GM18951 (cell line): ENCODE measurements around the gene LIMS2.

Source experiments
- POLR2A ChIP-seq: IDR thresholded peaks from 4 replicates; pipeline ENCODE4 v1.6.1; 2011; ENCODE audit warnings: mild to moderate bottlenecking; ENCODE audit not compliant: insufficient read length, insufficient read depth; ENCODE audit errors: extremely low read depth
- in situ Hi-C: fragments of 300-500 bp; cut with MboI; formaldehyde crosslinking; loops from one replicate; pipeline ENCODE4 v1.12.0; 2022; ENCODE audit warnings: low sequenced_read_pairs, mixed read lengths, inconsistent platforms; ENCODE audit not compliant: unreplicated experiment

Gene LIMS2

GRCh38 chr2:127695491-127696472 lies 20.5 kb upstream of the LIMS2 start:
- no peak for TF ChIP-seq POLR2A
- in situ Hi-C loops: no loop called here

GRCh38 chr2:127694986-127695385 lies 19.7 kb upstream of the LIMS2 start:
- in situ Hi-C loops: no loop called here

DNA sequence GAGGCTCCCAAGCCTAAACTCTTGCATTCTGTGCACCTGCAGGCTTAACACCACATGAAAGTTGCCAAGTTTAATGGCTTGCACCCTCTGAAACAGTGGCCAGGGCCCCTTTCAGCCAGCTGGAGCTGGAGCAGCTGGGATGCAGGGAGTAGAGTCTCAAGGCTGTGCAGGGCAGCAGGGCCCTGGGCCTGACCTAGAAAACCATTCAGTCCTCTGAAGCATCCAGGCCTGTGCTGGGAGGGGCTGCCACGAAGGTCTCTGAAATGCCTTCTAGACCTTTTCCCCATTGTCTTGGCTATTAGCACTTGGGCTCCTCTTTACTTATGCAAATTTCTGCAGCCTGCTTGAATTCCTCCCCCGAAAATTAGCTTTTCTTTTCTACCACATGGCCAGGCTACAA lies 15.4 kb upstream of the LIMS2 start:
- in situ Hi-C loops: no loop called here
- no peak for TF ChIP-seq POLR2A

More at GRCh38 chr2:127694986-127695385, 19.7 kb upstream of the LIMS2 start:
- TF ChIP-seq POLR2A: no peak

DNA sequence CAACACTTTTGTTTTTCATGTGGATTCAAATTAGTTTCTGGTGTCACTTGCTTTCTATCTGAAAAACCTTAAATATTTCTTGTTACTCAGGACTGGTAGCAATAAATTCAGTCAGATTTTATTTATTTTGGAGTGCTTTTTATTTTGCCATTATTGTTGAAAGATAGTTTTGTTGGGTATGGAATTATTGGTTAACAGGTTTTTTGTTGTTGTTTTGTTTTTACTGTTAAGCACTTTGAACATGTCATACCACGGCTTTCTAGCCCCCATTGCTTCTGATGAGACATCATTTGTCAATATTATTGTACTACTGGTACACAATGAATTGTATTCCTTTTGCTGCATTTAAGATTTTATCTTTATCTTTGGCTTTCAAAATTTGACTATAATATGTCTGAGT lies 13.1 kb upstream of the LIMS2 start:
- TF ChIP-seq POLR2A: no peak
- in situ Hi-C loops: no loop called here

- TF ChIP-seq POLR2A: no peak
- in situ Hi-C loops: no loop called here
Measured at GRCh38 chr2:127685410-127686080, 10.2 kb upstream of the LIMS2 start.

- no peak for TF ChIP-seq POLR2A
- in situ Hi-C loops: no loop called here
Measured at GRCh38 chr2:127683757-127684156, 8.4 kb upstream of the LIMS2 start.

- in situ Hi-C loops: no loop called here
- TF ChIP-seq POLR2A: no peak
Measured at GRCh38 chr2:127683056-127683455, 7.7 kb upstream of the LIMS2 start.

- TF ChIP-seq POLR2A: no peak
- in situ Hi-C loops: no loop called here
Measured at GRCh38 chr2:127681976-127682857, 6.9 kb upstream of the LIMS2 start.

- in situ Hi-C loops: no loop called here
- TF ChIP-seq POLR2A: no peak
Measured at GRCh38 chr2:127681288-127681804, 6.0 kb upstream of the LIMS2 start.

DNA sequence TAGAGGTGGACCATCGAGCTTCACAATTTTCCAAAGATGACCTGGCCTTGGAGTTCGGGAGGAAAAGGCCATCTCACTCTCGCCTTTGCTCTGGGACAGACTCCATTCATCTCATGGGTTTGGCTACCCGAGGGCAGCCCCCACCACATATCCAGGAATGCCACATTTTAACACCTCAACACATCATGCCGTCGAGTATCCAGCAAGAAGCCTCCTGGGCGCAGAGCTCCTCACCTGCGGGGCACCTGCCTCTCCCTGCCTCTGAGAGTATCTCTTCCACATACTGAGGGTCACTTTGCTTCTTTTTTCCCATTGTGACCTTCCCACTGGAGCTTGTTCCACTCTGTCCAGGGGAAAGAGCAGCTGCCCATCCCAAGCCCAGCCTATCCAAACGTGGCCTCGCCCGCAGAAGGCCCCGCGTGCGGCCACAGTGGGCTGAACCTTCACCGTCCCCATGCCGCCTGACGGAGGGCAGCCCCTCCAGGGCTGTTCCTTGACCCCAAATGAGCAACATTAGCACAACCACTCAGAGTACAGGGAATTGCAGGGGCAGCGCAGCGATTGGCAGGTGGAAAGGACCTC lies 5.5 kb upstream of the LIMS2 start:
- TF ChIP-seq POLR2A: no peak
- in situ Hi-C loops: no loop called here

GRCh38 chr2:127679680-127680361 lies 4.5 kb upstream of the LIMS2 start:
- TF ChIP-seq POLR2A: no peak
- in situ Hi-C loops: no loop called here

- in situ Hi-C loops: no loop called here
- no peak for TF ChIP-seq POLR2A
Measured at GRCh38 chr2:127678991-127679390, 3.7 kb upstream of the LIMS2 start.
